GM12892 (cell line): ENCODE data around the gene CFDP1.

Source experiments
- POLR2A ChIP-seq: IDR thresholded peaks from 2 replicates; pipeline ENCODE4 v1.6.1; 2011; ENCODE audit warnings: low read depth, low read length, control low read depth
- TAF1 ChIP-seq: IDR thresholded peaks from 2 replicates; pipeline ENCODE4 v1.6.1; 2011; ENCODE audit warnings: low read depth, mild to moderate bottlenecking, control low read depth, low read length, borderline replicate concordance

- TF ChIP-seq POLR2A = no peak
- no peak for TF ChIP-seq TAF1
These were observed 54.7 kb downstream of the CFDP1 start for GRCh38 chr16:75378616-75379015.
